Progenitor cell of endocrine pancreas (in vitro differentiated cells): Measurements from ENCODE around the gene ITGAX. TPM values are rescaled to one million over a fixed set of nuclear protein-coding genes. Genes with fewer than 3 reads are reported as not detected.
"Not testable (repeated sequence)": the region's sequence is repeated elsewhere in the genome, so short reads cannot be mapped to it uniquely, and the experiment has no call there.

Experiments
- DNase-seq: peaks from one replicate; pipeline ENCODE4 v3.0.0; 2021; ENCODE audit warnings: low spot score; ENCODE audit not compliant: unreplicated experiment
- H3K27ac Mint-ChIP-seq: 2 replicates; pipeline ENCODE4 v1.8.0; 2021; ENCODE audit warnings: mild to moderate bottlenecking, moderate library complexity, mixed read lengths
- H3K27me3 Mint-ChIP-seq: 2 replicates; pipeline ENCODE4 v1.8.0; 2021; ENCODE audit warnings: mixed read lengths
- H3K36me3 Mint-ChIP-seq: 2 replicates; pipeline ENCODE4 v1.8.0; 2022; ENCODE audit warnings: mixed read lengths; ENCODE audit not compliant: insufficient read depth
- H3K4me1 Mint-ChIP-seq: 2 replicates; pipeline ENCODE4 v1.8.0; 2021; ENCODE audit warnings: low read depth, mixed read lengths
- H3K4me3 Mint-ChIP-seq: 2 replicates; pipeline ENCODE4 v1.8.0; 2021; ENCODE audit warnings: low read depth, mild to moderate bottlenecking, moderate library complexity, mixed read lengths
- H3K9me3 Mint-ChIP-seq: 2 replicates; pipeline ENCODE4 v1.8.0; 2021; ENCODE audit warnings: low read depth, mixed read lengths
- long read RNA-seq: library from polyadenylated mRNA; unstranded; transcript quantifications from one replicate; pipeline ENCODE4 v2.0.0, GENCODE V29; 2020
- total RNA-seq: library from RNA; stranded (reverse); gene quantifications from 2 replicates; pipeline ENCODE4 v1.2.1, GENCODE V29; 2021
- TF ChIP-seq, protein P1 (sequence below): fragments of 200-600 bp; sonication (generic); IDR thresholded peaks from one replicate; pipeline ENCODE4 v1.5.0; 2021; ENCODE audit warnings: antibody characterized with exemption, mild to moderate bottlenecking; ENCODE audit not compliant: unreplicated experiment

ITGAX gene
- not detected in 2 replicates for total RNA-seq
- long read RNA-seq, result 0 reads

DNA sequence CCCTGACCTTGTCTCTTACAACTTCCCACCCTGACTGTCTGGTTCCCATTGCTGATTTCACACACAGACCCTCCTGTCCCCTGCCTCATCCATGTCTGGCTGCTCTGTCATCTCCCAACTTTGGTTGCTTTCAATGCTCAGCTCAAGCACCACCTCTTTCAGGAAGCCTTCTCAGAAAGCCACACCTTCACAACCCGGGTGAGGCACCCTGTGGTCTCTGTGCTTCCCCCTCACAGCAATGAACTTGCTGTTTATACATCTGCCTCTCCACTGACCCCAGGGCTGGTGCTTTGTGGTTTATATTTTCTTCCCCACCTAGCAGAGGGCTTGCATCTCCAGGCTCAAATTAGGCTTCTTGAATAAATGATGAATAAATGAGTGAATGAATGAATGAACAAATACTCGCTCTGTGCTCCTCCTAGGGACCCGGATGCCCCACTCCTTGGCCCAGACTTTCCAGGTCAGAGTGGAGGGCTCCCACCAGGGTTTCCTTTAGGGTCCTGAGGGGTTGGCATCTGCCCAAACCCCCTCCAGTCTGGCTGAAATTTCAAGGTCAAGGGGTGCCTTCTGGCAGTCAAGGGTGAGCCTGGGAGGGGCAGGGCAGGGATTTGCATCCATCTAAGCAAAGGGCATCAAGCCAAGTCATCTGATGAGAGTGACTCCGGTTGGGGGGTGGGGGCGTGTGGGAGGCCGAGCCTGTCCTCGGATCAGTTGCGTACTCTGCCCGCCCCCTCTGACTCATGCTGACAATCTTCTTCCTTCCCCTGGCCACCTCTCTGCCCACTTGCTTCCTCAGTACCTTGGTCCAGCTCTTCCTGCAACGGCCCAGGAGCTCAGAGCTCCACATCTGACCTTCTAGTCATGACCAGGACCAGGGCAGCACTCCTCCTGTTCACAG is at the start of gene ITGAX:
ITGAX (plus strand) TSS at position 783 of the 898 bp plus-strand sequence; CDS start at position 862, 79 bp downstream.
- Mint-ChIP-seq H3K27me3 (peaks cover 19% of the 10 kb centered on the region), H3K4me1 (no peaks in the 10 kb centered on the region), H3K27ac (no peak within 1 kb of the TSS), H3K9me3 (no peaks in the 10 kb centered on the region), H3K36me3 (no peaks in the 10 kb centered on the region), H3K4me3 (no peak within 1 kb of the TSS)
- no peak for DNase-seq
- TF ChIP-seq, protein P1, sequence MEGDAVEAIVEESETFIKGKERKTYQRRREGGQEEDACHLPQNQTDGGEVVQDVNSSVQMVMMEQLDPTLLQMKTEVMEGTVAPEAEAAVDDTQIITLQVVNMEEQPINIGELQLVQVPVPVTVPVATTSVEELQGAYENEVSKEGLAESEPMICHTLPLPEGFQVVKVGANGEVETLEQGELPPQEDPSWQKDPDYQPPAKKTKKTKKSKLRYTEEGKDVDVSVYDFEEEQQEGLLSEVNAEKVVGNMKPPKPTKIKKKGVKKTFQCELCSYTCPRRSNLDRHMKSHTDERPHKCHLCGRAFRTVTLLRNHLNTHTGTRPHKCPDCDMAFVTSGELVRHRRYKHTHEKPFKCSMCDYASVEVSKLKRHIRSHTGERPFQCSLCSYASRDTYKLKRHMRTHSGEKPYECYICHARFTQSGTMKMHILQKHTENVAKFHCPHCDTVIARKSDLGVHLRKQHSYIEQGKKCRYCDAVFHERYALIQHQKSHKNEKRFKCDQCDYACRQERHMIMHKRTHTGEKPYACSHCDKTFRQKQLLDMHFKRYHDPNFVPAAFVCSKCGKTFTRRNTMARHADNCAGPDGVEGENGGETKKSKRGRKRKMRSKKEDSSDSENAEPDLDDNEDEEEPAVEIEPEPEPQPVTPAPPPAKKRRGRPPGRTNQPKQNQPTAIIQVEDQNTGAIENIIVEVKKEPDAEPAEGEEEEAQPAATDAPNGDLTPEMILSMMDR, result no peak

DNA sequence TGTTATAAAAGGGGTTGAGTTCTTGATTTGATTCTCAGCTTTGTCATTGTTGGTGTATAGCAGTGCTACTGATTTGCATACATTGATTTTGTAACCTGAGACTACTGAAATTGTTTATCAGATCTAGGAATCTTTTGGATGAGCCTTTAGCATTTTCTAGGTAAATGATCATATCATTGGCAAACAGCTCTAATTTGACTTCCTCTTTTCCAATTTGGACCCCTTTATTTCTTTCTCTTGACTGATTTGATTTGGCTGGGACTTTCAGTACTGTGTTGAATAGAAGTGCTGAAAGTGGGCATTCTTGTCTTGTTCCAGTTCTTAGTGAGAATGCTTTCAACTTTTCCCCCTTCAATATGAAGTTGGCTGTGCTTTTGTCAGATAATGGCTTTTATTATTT is 49.8 kb upstream of the ITGAX start:
- Mint-ChIP-seq H3K27me3 (peaks cover 37% of the 10 kb centered on the region), H3K9me3 (peaks cover 10% of the 10 kb centered on the region), H3K27ac (no peak overlapping the region), H3K4me1 (no peaks in the 10 kb centered on the region), H3K36me3 (no peaks in the 10 kb centered on the region), H3K4me3 (no peak overlapping the region)
- no peak for DNase-seq
- TF ChIP-seq, protein P1, result no peak

DNA sequence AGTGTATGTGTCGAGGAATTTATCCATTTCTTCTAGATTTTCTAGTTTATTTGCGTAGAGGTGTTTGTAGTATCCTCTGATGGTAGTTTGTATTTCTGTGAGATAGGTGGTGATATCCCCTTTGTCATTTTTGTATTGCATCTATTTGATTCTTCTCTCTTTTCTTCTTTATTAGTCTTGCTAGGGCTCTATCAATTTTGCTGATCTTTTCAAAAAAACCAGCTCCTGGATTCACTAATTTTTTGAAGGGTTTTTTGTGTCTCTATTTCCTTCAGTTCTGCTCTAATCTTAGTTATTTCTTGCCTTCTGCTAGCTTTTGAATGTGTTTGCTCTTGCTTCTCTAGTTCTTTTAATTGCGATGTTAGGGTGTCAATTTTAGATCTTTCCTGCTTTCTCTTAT is 46.6 kb upstream of the ITGAX start:
- H3K36me3 Mint-ChIP-seq, H3K4me3 Mint-ChIP-seq, H3K27ac Mint-ChIP-seq, H3K4me1 Mint-ChIP-seq, DNase-seq: not testable (repeated sequence)
- Mint-ChIP-seq H3K27me3 (peaks cover 35% of the 10 kb centered on the region), H3K9me3 (peaks cover 10% of the 10 kb centered on the region)

DNA sequence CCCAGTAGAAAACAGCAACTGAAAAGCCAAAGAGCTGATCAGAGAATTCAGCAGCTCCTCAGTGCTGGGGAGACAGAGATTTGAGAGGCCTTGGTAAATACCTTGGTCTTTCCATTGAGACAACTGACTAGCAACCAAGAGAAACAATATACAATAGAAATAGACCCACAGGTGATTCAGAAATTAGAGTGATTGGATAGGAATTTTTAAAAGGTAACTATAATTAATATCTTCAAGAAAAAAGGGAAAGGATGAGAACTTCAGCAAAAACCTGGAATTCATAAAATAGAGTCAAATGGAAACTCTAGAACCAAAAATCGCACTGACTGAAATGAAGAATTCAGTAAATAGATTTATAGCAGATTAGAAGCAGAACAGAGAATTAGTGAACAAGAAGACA is 32.5 kb upstream of the ITGAX start:
- no peak for DNase-seq
- H3K9me3 Mint-ChIP-seq, result peaks cover 19% of the 10 kb centered on the region
- peaks cover 15% of the 10 kb centered on the region for H3K27me3 Mint-ChIP-seq
- H3K36me3 Mint-ChIP-seq, result no peaks in the 10 kb centered on the region
- TF ChIP-seq, protein P1, result no peak
- no peaks in the 10 kb centered on the region for H3K4me1 Mint-ChIP-seq
- no peak overlapping the region for H3K4me3 Mint-ChIP-seq
- H3K27ac Mint-ChIP-seq, result no peak overlapping the region

DNA sequence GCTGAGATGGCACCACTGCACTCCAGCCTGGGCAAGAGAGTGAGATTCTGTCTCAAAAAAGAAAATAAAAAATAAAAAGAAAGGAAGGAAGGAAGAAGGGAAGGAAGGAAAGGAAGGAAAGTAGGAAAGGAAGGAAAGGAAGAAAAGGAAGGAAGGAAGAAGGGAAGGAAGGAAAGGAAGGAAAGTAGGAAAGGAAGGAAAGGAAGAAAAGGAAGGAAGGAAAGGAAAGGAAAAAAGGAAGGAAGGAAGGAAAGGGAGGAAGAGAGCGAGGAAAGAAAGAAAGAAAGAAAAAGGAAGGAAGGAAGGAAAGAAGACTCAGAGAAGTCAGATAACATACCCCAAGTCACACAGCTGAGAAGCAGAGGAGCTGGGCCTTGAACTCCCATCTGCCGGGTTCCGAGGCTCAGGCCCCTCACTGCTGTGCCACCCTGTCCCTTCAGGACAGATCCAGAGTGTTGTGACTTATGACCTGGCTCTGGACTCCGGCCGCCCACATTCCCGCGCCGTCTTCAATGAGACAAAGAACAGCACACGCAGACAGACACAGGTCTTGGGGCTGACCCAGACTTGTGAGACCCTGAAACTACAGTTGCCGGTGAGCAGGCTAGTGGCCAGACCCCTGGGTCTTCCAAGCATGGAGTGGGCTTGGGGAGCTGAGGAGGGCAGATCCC is 30.9 kb upstream of the ITGAX start:
- DNase-seq, result no peak
- Mint-ChIP-seq H3K27ac (no peak overlapping the region), H3K9me3 (peaks cover 16% of the 10 kb centered on the region), H3K4me3 (no peak overlapping the region), H3K4me1 (no peaks in the 10 kb centered on the region), H3K27me3 (peaks cover 28% of the 10 kb centered on the region), H3K36me3 (no peaks in the 10 kb centered on the region)
- TF ChIP-seq, protein P1, result no peak
